NB4 (cell line): Measurements from ENCODE around the gene CABLES2.

Experiments used
- MAX ChIP-seq: IDR thresholded peaks from 2 replicates; pipeline ENCODE4 v1.6.1; 2011; ENCODE audit warnings: low read depth, low read length
- MYC ChIP-seq: IDR thresholded peaks from 2 replicates; pipeline ENCODE4 v1.6.1; 2011; ENCODE audit warnings: low read depth, low read length
- POLR2A ChIP-seq: IDR thresholded peaks from 2 replicates; pipeline ENCODE4 v1.6.1; 2011; ENCODE audit warnings: mild to moderate bottlenecking; ENCODE audit not compliant: insufficient read length; ENCODE audit errors: extremely low read depth
- TF ChIP-seq, protein P1 (sequence below): IDR thresholded peaks from one replicate; pipeline ENCODE4 v1.5.1; 2012; ENCODE audit warnings: low read depth, low read length

- TF ChIP-seq, protein P1, sequence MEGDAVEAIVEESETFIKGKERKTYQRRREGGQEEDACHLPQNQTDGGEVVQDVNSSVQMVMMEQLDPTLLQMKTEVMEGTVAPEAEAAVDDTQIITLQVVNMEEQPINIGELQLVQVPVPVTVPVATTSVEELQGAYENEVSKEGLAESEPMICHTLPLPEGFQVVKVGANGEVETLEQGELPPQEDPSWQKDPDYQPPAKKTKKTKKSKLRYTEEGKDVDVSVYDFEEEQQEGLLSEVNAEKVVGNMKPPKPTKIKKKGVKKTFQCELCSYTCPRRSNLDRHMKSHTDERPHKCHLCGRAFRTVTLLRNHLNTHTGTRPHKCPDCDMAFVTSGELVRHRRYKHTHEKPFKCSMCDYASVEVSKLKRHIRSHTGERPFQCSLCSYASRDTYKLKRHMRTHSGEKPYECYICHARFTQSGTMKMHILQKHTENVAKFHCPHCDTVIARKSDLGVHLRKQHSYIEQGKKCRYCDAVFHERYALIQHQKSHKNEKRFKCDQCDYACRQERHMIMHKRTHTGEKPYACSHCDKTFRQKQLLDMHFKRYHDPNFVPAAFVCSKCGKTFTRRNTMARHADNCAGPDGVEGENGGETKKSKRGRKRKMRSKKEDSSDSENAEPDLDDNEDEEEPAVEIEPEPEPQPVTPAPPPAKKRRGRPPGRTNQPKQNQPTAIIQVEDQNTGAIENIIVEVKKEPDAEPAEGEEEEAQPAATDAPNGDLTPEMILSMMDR: no peak
- no peak for TF ChIP-seq POLR2A
- TF ChIP-seq MYC: no peak
- TF ChIP-seq MAX: no peak
These were observed 13.3 kb downstream of the CABLES2 start for GRCh38 chr20:62393830-62394229.
